DOHH2 (cell line): Measurements from ENCODE around the gene SNRPA.

Experiments
- CTCF ChIP-seq: fragments of 200-600 bp; sonication (generic); IDR thresholded peaks from one replicate; pipeline ENCODE4 v1.5.1; 2014; ENCODE audit warnings: antibody characterized with exemption, mild to moderate bottlenecking, low read depth, low read length; ENCODE audit not compliant: poor library complexity, severe bottlenecking
- EZH2phosphoT487 ChIP-seq: fragments of 200-600 bp; sonication (generic); IDR thresholded peaks from 2 replicates; pipeline ENCODE4 v1.6.1; 2017; ENCODE audit warnings: borderline replicate concordance, mild to moderate bottlenecking, antibody characterized with exemption, low read length, moderate library complexity, mixed read lengths

GRCh38 chr19:40719414-40719894 lies 31.5 kb upstream of the SNRPA start:
- TF ChIP-seq CTCF (no peak), EZH2phosphoT487 (no peak)
